Activated CD8-positive, alpha-beta memory T cell treated with anti-CD3 and anti-CD28 coated beads for 1 hour (primary cell): Measurements from ENCODE around the gene PRDM5.
"Not testable (repeated sequence)": the region's sequence is repeated elsewhere in the genome, so short reads cannot be mapped to it uniquely, and the experiment has no call there.

Experiments used
- DNase-seq, 2 donors: peaks; one replicate each; pipeline ENCODE4 v3.0.0-alpha.2; 2020; ENCODE audit warnings: low read depth in 1 of 2; ENCODE audit errors: extremely low read depth in 1 of 2

The PRDM5 gene

DNA sequence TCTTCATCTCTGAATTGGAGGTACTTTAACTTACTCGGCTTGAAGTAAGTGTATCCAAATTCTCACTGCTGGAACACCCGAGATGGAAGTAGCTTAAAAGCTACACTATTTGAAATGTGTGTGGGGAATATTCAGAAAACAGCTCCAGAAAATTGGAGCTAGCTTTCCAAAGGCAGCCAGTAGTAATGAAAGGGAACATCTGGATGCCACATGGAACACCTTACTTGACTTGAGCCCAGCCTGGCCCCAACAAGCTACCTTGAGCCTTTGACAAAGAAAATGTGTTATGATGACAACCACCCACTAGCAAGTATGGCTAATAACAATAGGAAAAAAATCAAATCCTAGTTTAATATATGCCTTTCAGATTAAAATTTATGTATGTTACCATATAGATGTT is 161.5 kb downstream of the PRDM5 start:
- no peak for DNase-seq

- no peak for DNase-seq
These were observed 162.5 kb downstream of the PRDM5 start for GRCh38 chr4:120760047-120760446.

DNA sequence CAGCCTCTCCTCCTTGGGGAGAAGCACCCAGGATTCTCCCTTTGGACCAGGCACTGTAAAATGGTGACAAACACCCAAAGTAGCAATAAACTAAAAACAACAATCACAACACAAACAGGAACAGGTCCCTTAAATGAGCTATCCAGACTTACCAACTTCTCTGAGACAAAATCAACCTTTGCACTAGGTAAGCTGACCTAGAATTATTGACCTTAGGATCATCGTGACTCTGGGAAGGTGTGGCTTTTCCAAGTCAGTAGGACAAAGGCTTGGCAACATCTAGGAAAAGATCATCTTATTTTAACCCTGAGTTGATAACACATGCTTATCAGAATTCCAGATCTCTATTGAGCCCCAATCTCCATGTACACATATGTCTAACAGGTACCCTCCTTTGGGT is 166.7 kb downstream of the PRDM5 start:
- DNase-seq, result no peak

DNA sequence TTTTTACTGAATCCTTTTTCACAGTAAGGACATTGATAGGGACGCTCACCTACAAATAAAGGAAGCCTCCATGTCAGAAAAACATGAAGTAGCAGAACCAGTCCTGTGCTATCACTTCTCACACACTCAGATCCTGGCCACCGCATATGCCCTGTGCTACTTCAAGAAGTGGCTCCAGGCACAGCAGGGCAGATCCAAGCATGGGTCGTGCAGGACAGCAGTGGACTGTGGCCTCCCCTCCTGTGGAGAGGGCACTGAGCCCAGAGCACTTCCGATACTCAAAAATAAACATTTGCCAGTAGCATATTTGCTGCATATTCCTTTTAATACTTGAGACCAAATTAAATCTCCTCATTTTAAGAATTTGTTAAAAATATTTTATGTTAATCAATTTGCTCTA is 167.9 kb downstream of the PRDM5 start:
- DNase-seq, result no peak

GRCh38 chr4:120753854-120754253 is 168.7 kb downstream of the PRDM5 start:
- no peak for DNase-seq

DNA sequence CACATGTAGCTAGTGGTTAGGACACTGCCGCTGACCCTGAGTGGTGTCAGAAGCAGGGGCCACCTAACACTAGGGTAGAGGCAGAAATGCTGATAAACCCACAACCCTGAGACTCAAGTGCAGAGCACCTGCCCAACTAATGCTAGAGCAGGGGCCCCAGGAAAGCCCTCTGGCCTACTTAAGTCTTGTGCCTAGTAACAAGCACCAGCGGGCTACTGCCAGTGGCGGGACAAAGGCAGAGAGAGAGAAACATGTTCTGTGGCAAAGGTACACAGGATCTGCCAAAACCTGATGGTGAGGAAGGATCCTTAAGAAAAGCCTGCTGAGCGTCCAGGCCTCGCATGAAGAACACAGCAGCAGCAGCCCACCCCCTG is 172.4 kb downstream of the PRDM5 start:
- DNase-seq, result no peak

DNA sequence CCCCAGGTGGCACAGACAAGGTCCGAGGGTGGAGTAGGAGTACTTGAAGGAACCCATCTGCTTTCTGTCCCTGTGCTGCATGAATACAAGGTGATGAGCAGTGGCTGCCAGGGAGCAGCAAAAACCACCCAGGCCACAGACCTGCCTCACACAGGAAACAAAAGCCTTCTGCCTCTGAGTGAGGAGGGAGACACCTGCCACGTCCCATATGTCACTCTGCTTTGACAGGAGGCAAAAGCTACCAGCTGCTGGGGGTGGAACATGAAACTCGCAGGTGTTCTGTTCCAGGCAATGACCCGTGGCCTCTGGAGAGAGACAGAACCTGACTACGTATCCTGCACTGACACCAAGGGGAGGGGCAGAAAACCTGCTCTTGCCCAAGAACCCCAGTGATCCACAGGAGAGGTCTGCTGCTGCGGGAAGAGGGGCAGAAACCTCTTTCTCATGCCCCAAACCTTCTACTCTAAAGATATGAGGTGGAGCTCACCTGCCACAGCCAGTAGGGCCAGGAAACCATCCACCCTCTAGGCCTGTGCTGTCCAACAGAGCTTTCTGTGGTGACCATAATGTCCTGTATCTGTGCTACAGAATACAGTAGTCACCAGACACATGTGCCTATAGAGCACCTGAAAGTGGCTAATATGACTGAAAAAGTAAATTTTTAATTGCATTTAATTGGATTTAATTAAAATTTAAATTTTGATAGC is 172.9 kb downstream of the PRDM5 start:
- DNase-seq, result no peak

DNA sequence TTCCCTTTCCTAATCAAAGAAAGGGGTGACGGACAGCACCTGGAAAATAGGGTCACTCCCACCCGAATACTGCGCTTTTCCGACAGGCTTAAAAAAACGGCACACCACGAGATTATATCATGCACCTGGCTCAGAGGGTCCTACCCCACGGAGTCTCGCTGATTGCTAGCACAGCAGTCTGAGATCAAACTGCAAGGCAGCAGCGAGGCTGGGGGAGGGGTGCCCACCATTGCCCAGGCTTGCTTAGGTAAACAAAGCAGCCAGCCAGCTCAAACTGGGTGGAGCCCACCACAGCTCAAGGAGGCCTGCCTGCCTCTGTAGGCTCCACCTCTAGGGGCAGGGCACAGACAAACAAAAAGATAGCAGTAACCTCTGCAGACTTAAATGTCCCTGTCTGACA is 180.9 kb downstream of the PRDM5 start:
- DNase-seq, result not testable (repeated sequence)

GRCh38 chr4:120736312-120736711 is 186.2 kb downstream of the PRDM5 start:
- no peak for DNase-seq

DNA sequence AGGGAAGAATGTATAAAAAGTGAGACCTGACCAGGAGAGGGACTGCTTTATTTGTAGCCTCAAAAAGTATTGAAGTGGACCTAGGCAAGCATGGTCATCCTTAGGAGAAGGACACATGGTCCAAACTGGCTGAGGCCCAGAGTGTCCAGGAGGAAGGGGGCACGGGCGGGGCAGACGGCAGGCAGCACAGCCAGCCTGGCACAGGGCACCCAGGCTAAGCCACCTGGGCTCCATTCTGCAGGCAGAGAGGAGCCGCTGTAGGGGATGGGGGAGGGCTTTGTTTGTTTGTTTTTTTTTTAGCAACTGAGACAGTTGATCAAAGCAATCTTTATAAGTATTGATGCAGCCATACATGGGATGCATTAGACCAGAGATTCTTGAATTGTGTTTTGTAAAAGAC is 188.6 kb downstream of the PRDM5 start:
- no peak for DNase-seq

GRCh38 chr4:120733054-120733453 is 189.5 kb downstream of the PRDM5 start:
- DNase-seq, result no peak

DNA sequence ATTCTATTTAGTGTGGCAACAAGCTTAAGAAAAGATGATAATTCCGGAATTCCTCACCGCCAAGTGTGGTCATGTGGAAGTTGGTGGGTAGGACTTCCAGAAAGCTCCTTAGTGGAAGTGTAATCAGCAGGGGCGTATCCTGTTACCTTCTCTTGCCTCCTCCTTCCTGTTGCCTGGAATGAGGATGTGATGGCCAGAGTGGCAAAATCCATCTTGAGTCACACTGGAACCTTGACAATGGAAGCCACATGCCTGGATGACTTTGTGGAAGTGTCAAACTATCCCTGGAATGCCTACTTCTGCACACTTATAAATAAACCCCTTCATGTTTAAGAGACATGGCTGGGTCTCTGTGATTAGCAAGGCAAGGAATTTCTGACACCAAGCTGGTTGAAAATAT is 191.0 kb downstream of the PRDM5 start:
- no peak for DNase-seq

- no peak for DNase-seq
These were observed 191.7 kb downstream of the PRDM5 start for GRCh38 chr4:120730777-120731320.

DNA sequence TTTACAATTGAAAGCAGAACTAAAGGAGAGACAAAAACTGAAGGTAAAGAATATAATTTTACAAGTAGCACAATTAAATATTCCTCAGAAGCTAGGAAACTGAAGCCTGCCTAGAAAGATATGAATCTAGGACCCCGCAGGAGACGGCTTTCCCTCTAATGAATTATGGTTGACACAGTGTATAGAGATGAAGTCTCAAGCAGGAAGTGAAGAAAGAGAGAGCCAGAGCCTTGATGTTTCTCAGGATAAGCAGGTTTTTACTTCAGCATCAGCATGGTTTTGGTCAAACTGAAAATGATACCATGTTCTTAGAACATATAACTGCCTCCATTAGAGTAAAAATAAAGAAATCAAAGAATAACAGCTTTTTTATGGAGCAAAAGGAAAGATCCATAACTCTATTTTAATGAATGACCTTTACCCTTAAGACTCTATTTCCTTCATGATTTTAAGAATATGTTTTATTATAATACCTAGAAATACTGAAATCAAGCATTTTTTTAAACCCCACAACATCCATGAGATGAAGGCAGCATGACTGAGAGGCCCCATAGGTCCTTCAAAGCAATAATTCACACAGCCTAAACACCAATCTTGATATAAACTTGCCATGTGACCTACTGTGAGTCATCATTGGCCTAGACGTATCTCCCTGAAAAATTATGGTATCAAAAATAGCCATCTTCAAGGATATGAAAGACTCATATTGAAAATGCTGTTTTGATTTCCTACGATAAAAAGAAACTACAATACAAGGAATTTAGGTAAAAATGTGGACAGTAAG is 193.4 kb downstream of the PRDM5 start:
- DNase-seq, result no peak

DNA sequence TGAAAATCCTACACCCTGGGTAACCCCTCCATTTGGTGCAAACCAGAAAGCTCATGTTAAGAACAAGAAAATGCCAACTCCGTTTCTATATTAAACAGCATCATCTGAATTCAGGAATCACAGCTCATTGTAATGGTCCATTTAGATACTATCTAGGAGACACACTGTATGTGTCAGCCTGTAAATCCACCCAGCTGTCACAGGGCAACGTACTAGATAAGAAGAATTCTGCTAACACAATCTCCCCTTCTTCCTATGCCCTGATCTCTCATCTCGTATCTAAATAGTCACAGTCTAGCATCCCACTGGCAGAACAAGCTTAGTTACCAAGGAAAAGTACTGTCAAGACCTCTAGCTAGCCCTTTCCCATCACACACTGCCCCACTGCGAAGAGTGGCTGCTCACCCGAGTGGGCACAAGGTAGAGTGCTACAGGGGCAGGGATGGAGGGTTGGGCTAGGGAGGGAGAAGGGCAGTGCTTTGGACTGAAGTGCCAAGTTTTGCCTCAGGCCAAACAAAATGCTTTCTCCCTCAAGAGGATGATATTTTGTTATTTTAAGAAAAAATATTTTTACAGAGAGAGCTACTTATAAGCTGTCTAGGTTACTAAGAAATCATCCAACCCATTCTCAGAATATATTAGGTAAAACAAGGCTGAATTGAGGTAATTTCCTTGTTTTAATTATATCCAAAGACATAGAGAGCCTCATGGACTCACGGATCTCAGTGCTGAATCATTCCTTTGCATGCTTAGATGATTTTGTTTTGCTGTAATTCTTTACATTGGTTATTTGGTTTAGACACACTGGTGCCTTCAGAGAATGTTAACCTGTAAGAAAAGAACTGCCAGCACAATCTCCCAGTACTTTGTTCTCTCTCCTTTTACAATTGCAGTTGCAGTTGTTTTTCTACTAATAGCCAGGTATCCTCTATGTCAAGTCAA is 196.6 kb downstream of the PRDM5 start:
- no peak for DNase-seq

- DNase-seq, result no peak
These were observed 197.9 kb downstream of the PRDM5 start for GRCh38 chr4:120724656-120725055.

GRCh38 chr4:120723986-120724385 is 198.5 kb downstream of the PRDM5 start:
- no peak for DNase-seq

GRCh38 chr4:120723105-120723504 is 199.4 kb downstream of the PRDM5 start:
- DNase-seq, result no peak

DNA sequence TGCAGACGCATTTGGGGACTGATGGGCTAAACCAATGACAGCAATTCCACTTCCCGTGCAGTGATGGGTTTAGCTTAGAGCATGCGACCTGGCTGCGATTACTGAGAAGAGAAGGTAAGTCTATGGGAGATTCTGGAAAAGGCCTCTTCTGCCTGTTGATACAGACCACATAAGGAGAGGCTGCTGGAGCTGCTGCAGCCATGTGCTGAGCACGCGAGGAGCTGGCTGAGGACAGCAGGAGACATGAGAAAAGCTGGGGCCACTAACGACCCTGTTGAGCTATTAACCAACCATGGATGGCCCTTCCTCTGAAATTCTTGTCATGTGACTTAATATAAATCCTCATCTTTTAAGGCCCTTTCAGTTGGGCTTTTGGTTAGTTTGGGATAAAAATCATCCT is 199.9 kb downstream of the PRDM5 start:
- DNase-seq, result no peak

GRCh38 chr4:120720354-120720934 is 202.1 kb downstream of the PRDM5 start:
- DNase-seq, result no peak
